AG09319 (cell line): ENCODE measurements around the gene LYST.
"Not testable (repeated sequence)": the region's sequence is repeated elsewhere in the genome, so short reads cannot be mapped to it uniquely, and the experiment has no call there.

ENCODE experiments used
- DNase-seq: peaks from one replicate; pipeline ENCODE4 v3.0.0-alpha.2; 2010; ENCODE audit warnings: low read depth; ENCODE audit errors: extremely low read depth
- CTCF ChIP-seq: IDR thresholded peaks from 2 replicates; pipeline ENCODE4 v1.5.1; 2011; ENCODE audit warnings: low read depth, mild to moderate bottlenecking, inconsistent platforms, low read length, moderate library complexity

LYST gene

GRCh38 chr1:235908742-235909520 is 42.2 kb upstream of the LYST start:
- DNase-seq, result no peak
- no peak for TF ChIP-seq CTCF

GRCh38 chr1:235907897-235908240 is 41.2 kb upstream of the LYST start:
- no peak for DNase-seq
- no peak for TF ChIP-seq CTCF

GRCh38 chr1:235907187-235907896 is 40.6 kb upstream of the LYST start:
- no peak for TF ChIP-seq CTCF
- no peak for DNase-seq

GRCh38 chr1:235906436-235906835 is 39.7 kb upstream of the LYST start:
- no peak for DNase-seq
- TF ChIP-seq CTCF, result no peak

- not testable (repeated sequence) for DNase-seq
Observed at GRCh38 chr1:235903809-235904208, 37.1 kb upstream of the LYST start.

GRCh38 chr1:235902677-235903542 is 36.2 kb upstream of the LYST start:
- no peak for TF ChIP-seq CTCF
- no peak for DNase-seq

- no peak for TF ChIP-seq CTCF
- no peak for DNase-seq
Observed at GRCh38 chr1:235901461-235901860, 34.8 kb upstream of the LYST start.
